Adrenal gland (tissue), 5 donors: ENCODE results near the gene CACHD1.

Experiments used
- POLR2A ChIP-seq, 2 donors: fragments of 450-650 bp; IDR thresholded peaks; one replicate each; pipeline ENCODE4 v1.6.1; 2017; ENCODE audit warnings: antibody characterized with exemption in 2 of 2, mild to moderate bottlenecking in 2 of 2, moderate library complexity in 1 of 2
- TF ChIP-seq, protein P1 (sequence below), 6 experiments: fragments of 450-650 bp in 4 of 6; fragments of 200-600 bp in 2 of 6; sonication (generic) in 1 of 6; IDR thresholded peaks; 1 replicate in 5 of 6; 2 replicates in 1 of 6; pipeline versions ENCODE4 v1.5.1 to v1.8.0; 2016 to 2021; ENCODE audit warnings: antibody characterized with exemption in 6 of 6, mild to moderate bottlenecking in 2 of 6, moderate library complexity in 1 of 6
- donor health status: DM: no; HTN: no; CAD: no.

DNA sequence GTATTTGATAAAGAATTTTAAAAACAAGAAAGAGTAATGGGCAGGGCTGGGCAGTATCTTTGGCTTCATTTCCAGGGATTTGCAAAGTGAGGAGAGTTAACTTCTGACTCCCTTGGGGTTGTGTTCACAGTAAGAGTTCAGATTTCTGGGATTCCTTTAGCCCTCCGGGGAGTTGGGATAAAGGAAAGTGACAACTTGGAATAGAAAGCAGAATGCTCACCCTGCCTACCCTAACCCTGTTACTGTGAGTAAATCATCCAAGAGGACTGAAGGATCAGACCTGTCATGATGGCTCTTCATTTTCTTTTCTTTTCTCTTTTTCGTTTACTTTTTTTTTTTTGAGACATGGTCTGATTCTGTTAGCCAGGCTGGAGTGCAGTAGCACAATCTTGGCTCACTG lies 76.1 kb downstream of the CACHD1 start:
- TF ChIP-seq, protein P1, sequence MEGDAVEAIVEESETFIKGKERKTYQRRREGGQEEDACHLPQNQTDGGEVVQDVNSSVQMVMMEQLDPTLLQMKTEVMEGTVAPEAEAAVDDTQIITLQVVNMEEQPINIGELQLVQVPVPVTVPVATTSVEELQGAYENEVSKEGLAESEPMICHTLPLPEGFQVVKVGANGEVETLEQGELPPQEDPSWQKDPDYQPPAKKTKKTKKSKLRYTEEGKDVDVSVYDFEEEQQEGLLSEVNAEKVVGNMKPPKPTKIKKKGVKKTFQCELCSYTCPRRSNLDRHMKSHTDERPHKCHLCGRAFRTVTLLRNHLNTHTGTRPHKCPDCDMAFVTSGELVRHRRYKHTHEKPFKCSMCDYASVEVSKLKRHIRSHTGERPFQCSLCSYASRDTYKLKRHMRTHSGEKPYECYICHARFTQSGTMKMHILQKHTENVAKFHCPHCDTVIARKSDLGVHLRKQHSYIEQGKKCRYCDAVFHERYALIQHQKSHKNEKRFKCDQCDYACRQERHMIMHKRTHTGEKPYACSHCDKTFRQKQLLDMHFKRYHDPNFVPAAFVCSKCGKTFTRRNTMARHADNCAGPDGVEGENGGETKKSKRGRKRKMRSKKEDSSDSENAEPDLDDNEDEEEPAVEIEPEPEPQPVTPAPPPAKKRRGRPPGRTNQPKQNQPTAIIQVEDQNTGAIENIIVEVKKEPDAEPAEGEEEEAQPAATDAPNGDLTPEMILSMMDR (IDR thresholded peaks at IDR 0.05), result no peak
- no peak for TF ChIP-seq POLR2A (IDR thresholded peaks at IDR 0.05)
